Mesenchymal stem cell (in vitro differentiated cells and primary cell): ENCODE results near the gene TXNDC16.
A peak's percentile ranks its signal among the peaks of the same experiment; 100 is the strongest.

Experiments used
- DNase-seq: peaks from one replicate; pipeline ENCODE4 v3.0.0-alpha.2; 2013
- H2AFZ ChIP-seq: one replicate; pipeline ENCODE4 v1.6.1; 2013; ENCODE audit warnings: low read depth, mild to moderate bottlenecking, control low read depth, inconsistent platforms, low read length, moderate library complexity
- H2AK5ac ChIP-seq: 2 replicates; pipeline ENCODE4 v1.6.1; 2013; ENCODE audit warnings: low read length, moderate library complexity, mild to moderate bottlenecking, inconsistent platforms; ENCODE audit not compliant: severe bottlenecking
- H2BK120ac ChIP-seq: one replicate; pipeline ENCODE4 v1.6.1; 2013; ENCODE audit warnings: low read depth, mild to moderate bottlenecking, inconsistent platforms, low read length, moderate library complexity
- H2BK12ac ChIP-seq, 2 experiments: one replicate each; pipeline ENCODE4 v1.6.1; 2013; ENCODE audit warnings: inconsistent platforms in 2 of 2, low read length in 2 of 2, mild to moderate bottlenecking in 2 of 2, moderate library complexity in 2 of 2, control low read depth in 1 of 2
- H2BK15ac ChIP-seq: one replicate; pipeline ENCODE4 v1.6.1; 2013; ENCODE audit warnings: mild to moderate bottlenecking, low read depth, inconsistent platforms; ENCODE audit not compliant: poor library complexity, severe bottlenecking
- H2BK5ac ChIP-seq: 2 replicates; pipeline ENCODE4 v1.6.1; 2013; ENCODE audit warnings: low read depth, mild to moderate bottlenecking, low read length, control low read depth, inconsistent platforms; ENCODE audit not compliant: poor library complexity, severe bottlenecking
- H3K14ac ChIP-seq, 2 experiments: one replicate each; pipeline ENCODE4 v1.6.1; 2013; ENCODE audit warnings: inconsistent platforms in 2 of 2, low read length in 2 of 2, control low read depth in 1 of 2, mild to moderate bottlenecking in 1 of 2, moderate library complexity in 1 of 2
- H3K18ac ChIP-seq, 2 experiments: one replicate each; pipeline ENCODE4 v1.6.1; 2013; ENCODE audit warnings: inconsistent platforms in 2 of 2, low read length in 2 of 2, control low read depth in 1 of 2, low read depth in 1 of 2, mild to moderate bottlenecking in 1 of 2
- H3K23ac ChIP-seq, 2 experiments: one replicate each; pipeline ENCODE4 v1.6.1; 2013; ENCODE audit warnings: inconsistent platforms in 2 of 2, low read length in 2 of 2, mild to moderate bottlenecking in 2 of 2, moderate library complexity in 2 of 2, control low read depth in 1 of 2
- H3K27ac ChIP-seq: 2 replicates; pipeline ENCODE4 v1.5.1; 2013; ENCODE audit warnings: mild to moderate bottlenecking, moderate library complexity, low read length, control low read depth, inconsistent platforms; ENCODE audit not compliant: poor library complexity, severe bottlenecking
- H3K27me3 ChIP-seq, 2 experiments: 2 replicates each; pipeline versions ENCODE4 v1.6.1 to v1.7.0; 2013; ENCODE audit warnings: low read length in 2 of 2, mild to moderate bottlenecking in 2 of 2, moderate library complexity in 2 of 2, control low read depth in 1 of 2, inconsistent platforms in 1 of 2; ENCODE audit not compliant: control insufficient read depth in 1 of 2, insufficient read depth in 1 of 2
- H3K36me3 ChIP-seq, 2 experiments: 2 replicates each; pipeline versions ENCODE4 v1.6.1 to v1.7.0; 2013; ENCODE audit warnings: low read length in 2 of 2, control low read depth in 1 of 2, inconsistent platforms in 1 of 2, low read depth in 1 of 2, mild to moderate bottlenecking in 1 of 2; ENCODE audit not compliant: insufficient read depth in 2 of 2, control insufficient read depth in 1 of 2
- H3K4ac ChIP-seq, 2 experiments: one replicate each; pipeline ENCODE4 v1.6.1; 2013; ENCODE audit warnings: inconsistent platforms in 2 of 2, low read length in 2 of 2, mild to moderate bottlenecking in 2 of 2, moderate library complexity in 2 of 2, control low read depth in 1 of 2, low read depth in 1 of 2
- H3K4me1 ChIP-seq: 2 replicates; pipeline ENCODE4 v1.6.1; 2013; ENCODE audit warnings: low read depth, low read length, control low read depth; ENCODE audit not compliant: control insufficient read depth, insufficient read depth
- H3K4me2 ChIP-seq: 2 replicates; pipeline ENCODE4 v1.6.1; 2013; ENCODE audit warnings: low read length, mild to moderate bottlenecking, inconsistent platforms; ENCODE audit not compliant: poor library complexity, severe bottlenecking
- H3K4me3 ChIP-seq, 2 experiments: 2 replicates each; pipeline versions ENCODE4 v1.5.1 to v1.7.0; 2013; ENCODE audit warnings: low read length in 2 of 2, mild to moderate bottlenecking in 2 of 2, control low read depth in 1 of 2, low read depth in 1 of 2; ENCODE audit not compliant: insufficient read depth in 1 of 2
- H3K79me1 ChIP-seq: replicated peaks from 2 replicates; pipeline ENCODE4 v1.6.1; 2013; ENCODE audit warnings: mild to moderate bottlenecking, control low read depth, low read length, inconsistent platforms; ENCODE audit not compliant: poor library complexity, severe bottlenecking
- H3K9ac ChIP-seq: 2 replicates; pipeline ENCODE4 v1.7.0; 2013; ENCODE audit warnings: mild to moderate bottlenecking, low read length, moderate library complexity
- H3K9me3 ChIP-seq: 2 replicates; pipeline ENCODE4 v1.7.0; 2013; ENCODE audit warnings: mild to moderate bottlenecking, low read length; ENCODE audit not compliant: control insufficient read depth
- H4K8ac ChIP-seq: one replicate; pipeline ENCODE4 v1.6.1; 2013; ENCODE audit warnings: inconsistent platforms, mild to moderate bottlenecking, low read length, moderate library complexity
- H4K91ac ChIP-seq: one replicate; pipeline ENCODE4 v1.6.1; 2013; ENCODE audit warnings: mild to moderate bottlenecking, low read length, inconsistent platforms
- WGBS: methylation state at CpG from one replicate; pipeline ENCODE4 v1.1.7; 2013; ENCODE audit warnings: mixed read lengths; 5-methylcytosine and 5-hydroxymethylcytosine counted together

The TXNDC16 gene

DNA sequence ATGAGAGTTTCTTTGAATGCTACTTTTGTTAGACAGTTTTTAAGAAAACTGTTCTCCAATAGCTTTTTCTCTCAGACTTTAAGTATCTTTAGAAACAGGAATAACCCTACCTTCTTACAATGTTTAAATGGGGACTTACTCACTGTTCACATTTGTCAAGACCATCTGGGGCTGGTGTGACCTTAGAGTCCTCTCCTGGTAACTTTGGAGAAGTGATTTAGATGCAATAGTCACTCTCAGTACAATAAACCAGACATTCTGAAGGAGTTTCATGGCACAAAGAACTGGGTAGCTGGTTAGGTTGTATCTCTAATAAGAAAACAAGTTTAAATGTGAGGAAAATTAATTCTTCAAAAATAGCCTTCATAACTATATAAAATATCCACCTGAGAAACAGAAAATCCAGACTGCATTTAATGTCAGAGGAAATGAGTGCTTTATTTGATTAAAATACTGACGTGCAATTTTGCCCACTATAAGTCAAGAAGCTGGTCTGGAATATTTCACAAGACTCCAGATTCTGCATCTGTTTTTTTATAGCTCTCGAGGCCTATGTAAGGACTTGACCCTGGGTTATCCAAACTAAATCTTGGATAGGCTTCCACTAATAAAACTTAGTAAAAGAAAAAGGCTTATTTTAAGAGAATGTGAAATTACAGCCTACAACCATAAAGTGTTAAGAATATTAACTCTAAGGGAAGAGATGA lies 129.5 kb downstream of the TXNDC16 start:
- H4K8ac ChIP-seq, result no peak overlapping the region
- H3K4me2 ChIP-seq, result no peak overlapping the region
- no peaks in the 10 kb centered on the region for H3K79me1 ChIP-seq
- no peaks in the 10 kb centered on the region for H3K9me3 ChIP-seq
- no peaks in the 10 kb centered on the region for H3K36me3 ChIP-seq
- 13% methylated on average over 1 of the region's 2 CpGs for WGBS
- H3K23ac ChIP-seq, result no peak overlapping the region
- H3K9ac ChIP-seq, result no peak overlapping the region
- H3K4me1 ChIP-seq, result no peaks in the 10 kb centered on the region
- H3K14ac ChIP-seq, result no peak overlapping the region
- no peak overlapping the region for H3K18ac ChIP-seq
- no peak overlapping the region for H2BK120ac ChIP-seq
- no peak overlapping the region for H3K27ac ChIP-seq
- no peak overlapping the region for H2BK12ac ChIP-seq
- H3K27me3 ChIP-seq, result no peaks in the 10 kb centered on the region
- no peak overlapping the region for H4K91ac ChIP-seq
- no peak overlapping the region for H3K4ac ChIP-seq
- no peak overlapping the region for H2BK15ac ChIP-seq
- no peak overlapping the region for H2AFZ ChIP-seq
- H2BK5ac ChIP-seq, result no peak overlapping the region
- DNase-seq, result peak; percentile 42
- H2AK5ac ChIP-seq, result no peak overlapping the region
- no peak overlapping the region for H3K4me3 ChIP-seq

DNA sequence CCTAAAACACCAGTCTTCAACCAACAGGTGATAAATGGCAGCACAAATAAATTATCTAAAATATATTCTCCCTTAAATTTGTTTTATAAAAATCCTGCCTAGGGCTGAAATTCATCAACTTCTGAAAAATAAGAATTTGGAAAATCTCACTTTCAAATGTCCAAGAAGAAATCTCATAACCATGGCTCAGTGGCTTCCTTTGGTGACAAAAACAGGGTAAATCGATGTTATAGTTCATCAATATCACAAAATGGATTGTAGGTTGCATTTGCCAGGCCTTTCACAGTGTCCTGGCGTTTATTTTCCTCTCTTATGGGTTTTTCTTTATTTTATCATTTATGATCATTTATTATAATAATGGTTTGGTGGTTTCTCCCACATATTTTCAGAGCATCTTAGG lies 135.2 kb downstream of the TXNDC16 start:
- H2BK5ac ChIP-seq, result no peak overlapping the region
- no CpG with 5 or more reads among the region's 2 CpGs for WGBS
- no peaks in the 10 kb centered on the region for H3K9me3 ChIP-seq
- no peak overlapping the region for H3K27ac ChIP-seq
- H2BK15ac ChIP-seq, result no peak overlapping the region
- H2BK120ac ChIP-seq, result no peak overlapping the region
- no peak overlapping the region for H3K18ac ChIP-seq
- no peak overlapping the region for H4K8ac ChIP-seq
- no peaks in the 10 kb centered on the region for H3K79me1 ChIP-seq
- no peaks in the 10 kb centered on the region for H3K27me3 ChIP-seq
- no peak overlapping the region for H3K4ac ChIP-seq
- H3K4me2 ChIP-seq, result no peak overlapping the region
- no peaks in the 10 kb centered on the region for H3K36me3 ChIP-seq
- H2AK5ac ChIP-seq, result no peak overlapping the region
- H2AFZ ChIP-seq, result no peak overlapping the region
- no peak overlapping the region for H3K23ac ChIP-seq
- DNase-seq, result no peak
- H3K4me1 ChIP-seq, result no peaks in the 10 kb centered on the region
- no peak overlapping the region for H3K4me3 ChIP-seq
- H2BK12ac ChIP-seq, result no peak overlapping the region
- H3K9ac ChIP-seq, result no peak overlapping the region
- H3K14ac ChIP-seq, result no peak overlapping the region
- no peak overlapping the region for H4K91ac ChIP-seq

DNA sequence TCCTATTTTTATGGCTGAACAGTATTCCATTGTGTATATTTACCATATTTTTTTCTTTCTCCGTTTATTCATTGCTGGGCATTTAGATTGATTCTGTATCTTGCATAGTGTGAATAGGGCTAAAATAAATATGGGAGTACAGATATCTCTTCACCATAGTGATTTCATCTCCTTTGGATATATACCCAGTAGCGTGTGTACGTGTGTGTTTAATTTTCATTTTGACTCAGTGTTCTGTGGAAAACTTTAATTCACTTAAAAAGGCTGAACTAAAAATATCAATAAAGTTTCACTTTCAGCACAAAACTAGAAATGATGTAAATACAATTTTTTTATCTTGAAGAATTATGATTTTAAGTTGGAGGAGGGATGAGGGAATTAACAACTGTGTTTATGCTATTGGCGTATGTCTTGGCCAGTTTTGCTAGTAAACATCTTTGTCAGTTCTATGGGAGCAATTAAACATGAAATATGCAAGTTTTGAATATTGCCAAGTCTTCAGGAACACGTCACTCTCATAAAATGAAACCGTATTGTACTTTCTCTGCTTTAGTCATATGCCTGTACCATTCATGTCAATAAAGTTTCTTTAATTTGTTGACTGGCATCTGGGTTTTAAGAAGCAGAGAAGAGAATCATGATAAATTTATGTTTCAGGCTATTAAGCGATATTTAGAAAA lies 138.4 kb downstream of the TXNDC16 start:
- H3K27me3 ChIP-seq, result no peaks in the 10 kb centered on the region
- H3K4me2 ChIP-seq, result no peak overlapping the region
- H3K18ac ChIP-seq, result no peak overlapping the region
- no peak overlapping the region for H3K4ac ChIP-seq
- H3K23ac ChIP-seq, result no peak overlapping the region
- 81% methylated on average over 2 of the region's 7 CpGs for WGBS
- H4K91ac ChIP-seq, result no peak overlapping the region
- H2AK5ac ChIP-seq, result no peak overlapping the region
- H2BK5ac ChIP-seq, result no peak overlapping the region
- H3K79me1 ChIP-seq, result no peaks in the 10 kb centered on the region
- H3K14ac ChIP-seq, result no peak overlapping the region
- no peak overlapping the region for H2BK15ac ChIP-seq
- no peak overlapping the region for H3K27ac ChIP-seq
- H3K36me3 ChIP-seq, result no peaks in the 10 kb centered on the region
- H2BK120ac ChIP-seq, result no peak overlapping the region
- H2BK12ac ChIP-seq, result no peak overlapping the region
- H2AFZ ChIP-seq, result no peak overlapping the region
- no peaks in the 10 kb centered on the region for H3K4me1 ChIP-seq
- peak; percentile 8 for DNase-seq
- H3K9ac ChIP-seq, result peak overlapping the region; percentile 79
- H4K8ac ChIP-seq, result no peak overlapping the region
- H3K9me3 ChIP-seq, result no peaks in the 10 kb centered on the region
- H3K4me3 ChIP-seq, result peak overlapping the region in 1 of 2 experiments; percentile 65

DNA sequence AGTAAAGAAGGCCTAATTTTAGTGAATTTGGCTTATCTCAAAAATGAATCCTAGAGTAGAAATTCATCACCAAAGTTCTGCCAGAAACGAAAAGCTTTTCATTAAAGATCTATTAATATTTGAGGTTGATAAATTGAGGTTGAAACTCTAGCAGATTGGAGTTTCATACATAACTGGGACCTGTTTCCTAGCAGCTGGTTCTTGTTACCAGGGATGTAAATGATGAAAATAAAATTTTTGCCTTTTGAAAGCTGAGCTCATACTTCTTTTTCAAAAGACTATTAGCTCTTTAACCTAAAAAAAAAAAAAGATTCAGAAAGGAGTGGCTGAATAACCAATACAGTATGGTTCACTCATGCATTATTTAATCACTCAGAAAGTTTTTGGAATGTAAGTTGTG lies 139.9 kb downstream of the TXNDC16 start:
- Histone ChIP-seq H2BK5ac (no peak overlapping the region), H3K4me3 (no peak overlapping the region), H3K9ac (no peak overlapping the region), H3K4me2 (no peak overlapping the region), H3K18ac (no peak overlapping the region), H3K9me3 (no peaks in the 10 kb centered on the region), H2BK12ac (no peak overlapping the region), H3K4me1 (no peaks in the 10 kb centered on the region), H3K79me1 (no peaks in the 10 kb centered on the region), H2AK5ac (no peak overlapping the region), H4K91ac (no peak overlapping the region), H3K27me3 (no peaks in the 10 kb centered on the region), H2BK120ac (no peak overlapping the region), H3K14ac (no peak overlapping the region), H3K36me3 (no peaks in the 10 kb centered on the region), H4K8ac (no peak overlapping the region), H2BK15ac (no peak overlapping the region), H3K27ac (no peak overlapping the region), H3K4ac (no peak overlapping the region), H3K23ac (no peak overlapping the region), H2AFZ (no peak overlapping the region)
- DNase-seq, result no peak
- WGBS, result no CpG with 5 or more reads among the region's 1 CpG
